Measurements from ENCODE around the gene GRM8. TPM values are rescaled to one million over a fixed set of nuclear protein-coding genes. Genes with fewer than 3 reads are reported as not detected.

Gene GRM8
- total RNA-seq, 1 donor from 2014 or later, result 7.8 TPM

DNA sequence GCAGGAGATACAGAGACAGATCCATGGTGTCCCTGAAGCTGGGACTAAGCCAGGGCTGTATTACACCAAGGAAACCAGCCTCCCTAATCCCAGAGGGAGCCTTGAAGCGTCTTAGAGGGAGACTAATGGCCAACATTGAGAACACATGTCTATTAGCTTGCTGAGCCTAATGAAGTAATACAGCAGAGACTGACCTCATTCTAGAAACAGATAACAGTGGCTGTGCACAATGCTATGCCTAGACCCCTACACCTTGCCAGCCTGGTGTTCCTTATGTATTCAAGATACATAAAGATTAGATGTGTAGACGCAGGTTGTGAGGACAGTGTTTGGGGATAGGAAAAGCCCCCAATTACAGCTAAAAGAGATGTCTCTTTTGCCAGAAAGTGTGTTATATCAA lies 19.1 kb downstream of the GRM8 start:
- Mint-ChIP-seq H3K4me3 (ENCODE audit: unreplicated experiment) (no peak overlapping the region), H3K27me3 (ENCODE audit: unreplicated experiment) (no peaks in the 10 kb centered on the region), H3K9me3 (ENCODE audit: unreplicated experiment) (no peaks in the 10 kb centered on the region), H3K36me3 (ENCODE audit: unreplicated experiment) (peaks cover 8% of the 10 kb centered on the region), H3K27ac (ENCODE audit: unreplicated experiment) (no peak overlapping the region), H3K4me1 (ENCODE audit: low read depth, unreplicated experiment) (peaks cover 15% of the 10 kb centered on the region)
- DNase-seq, result no peak
- TF ChIP-seq, protein P1, sequence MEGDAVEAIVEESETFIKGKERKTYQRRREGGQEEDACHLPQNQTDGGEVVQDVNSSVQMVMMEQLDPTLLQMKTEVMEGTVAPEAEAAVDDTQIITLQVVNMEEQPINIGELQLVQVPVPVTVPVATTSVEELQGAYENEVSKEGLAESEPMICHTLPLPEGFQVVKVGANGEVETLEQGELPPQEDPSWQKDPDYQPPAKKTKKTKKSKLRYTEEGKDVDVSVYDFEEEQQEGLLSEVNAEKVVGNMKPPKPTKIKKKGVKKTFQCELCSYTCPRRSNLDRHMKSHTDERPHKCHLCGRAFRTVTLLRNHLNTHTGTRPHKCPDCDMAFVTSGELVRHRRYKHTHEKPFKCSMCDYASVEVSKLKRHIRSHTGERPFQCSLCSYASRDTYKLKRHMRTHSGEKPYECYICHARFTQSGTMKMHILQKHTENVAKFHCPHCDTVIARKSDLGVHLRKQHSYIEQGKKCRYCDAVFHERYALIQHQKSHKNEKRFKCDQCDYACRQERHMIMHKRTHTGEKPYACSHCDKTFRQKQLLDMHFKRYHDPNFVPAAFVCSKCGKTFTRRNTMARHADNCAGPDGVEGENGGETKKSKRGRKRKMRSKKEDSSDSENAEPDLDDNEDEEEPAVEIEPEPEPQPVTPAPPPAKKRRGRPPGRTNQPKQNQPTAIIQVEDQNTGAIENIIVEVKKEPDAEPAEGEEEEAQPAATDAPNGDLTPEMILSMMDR (IDR thresholded peaks at IDR 0.05; ENCODE audit: partially characterized antibody, unreplicated experiment), result no peak

DNA sequence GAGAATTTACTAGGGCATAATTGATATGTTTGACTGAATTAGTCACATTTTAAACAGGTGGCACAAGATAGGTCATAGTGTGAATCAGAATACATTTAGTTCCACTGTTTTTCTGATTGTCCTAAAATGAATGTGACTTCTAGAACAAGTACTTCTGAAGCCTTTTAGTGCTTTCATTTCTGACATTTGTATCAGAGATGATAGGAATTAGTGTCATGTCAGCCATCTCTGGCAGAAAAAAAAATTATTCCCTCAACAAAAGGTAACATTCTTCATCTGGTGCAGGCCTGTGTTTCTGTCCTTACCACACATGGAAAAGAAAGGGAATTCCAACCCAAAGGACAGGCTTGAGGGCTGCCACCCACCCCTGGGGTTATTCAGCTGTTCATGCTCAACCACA lies 21.3 kb downstream of the GRM8 start:
- Mint-ChIP-seq H3K27me3 (ENCODE audit: unreplicated experiment) (no peaks in the 10 kb centered on the region), H3K4me1 (ENCODE audit: low read depth, unreplicated experiment) (peaks cover 22% of the 10 kb centered on the region), H3K36me3 (ENCODE audit: unreplicated experiment) (peaks cover 4% of the 10 kb centered on the region), H3K27ac (ENCODE audit: unreplicated experiment) (no peak overlapping the region), H3K9me3 (ENCODE audit: unreplicated experiment) (no peaks in the 10 kb centered on the region), H3K4me3 (ENCODE audit: unreplicated experiment) (no peak overlapping the region)
- TF ChIP-seq, protein P1 (IDR thresholded peaks at IDR 0.05; ENCODE audit: partially characterized antibody, unreplicated experiment), result no peak
- DNase-seq, result no peak

DNA sequence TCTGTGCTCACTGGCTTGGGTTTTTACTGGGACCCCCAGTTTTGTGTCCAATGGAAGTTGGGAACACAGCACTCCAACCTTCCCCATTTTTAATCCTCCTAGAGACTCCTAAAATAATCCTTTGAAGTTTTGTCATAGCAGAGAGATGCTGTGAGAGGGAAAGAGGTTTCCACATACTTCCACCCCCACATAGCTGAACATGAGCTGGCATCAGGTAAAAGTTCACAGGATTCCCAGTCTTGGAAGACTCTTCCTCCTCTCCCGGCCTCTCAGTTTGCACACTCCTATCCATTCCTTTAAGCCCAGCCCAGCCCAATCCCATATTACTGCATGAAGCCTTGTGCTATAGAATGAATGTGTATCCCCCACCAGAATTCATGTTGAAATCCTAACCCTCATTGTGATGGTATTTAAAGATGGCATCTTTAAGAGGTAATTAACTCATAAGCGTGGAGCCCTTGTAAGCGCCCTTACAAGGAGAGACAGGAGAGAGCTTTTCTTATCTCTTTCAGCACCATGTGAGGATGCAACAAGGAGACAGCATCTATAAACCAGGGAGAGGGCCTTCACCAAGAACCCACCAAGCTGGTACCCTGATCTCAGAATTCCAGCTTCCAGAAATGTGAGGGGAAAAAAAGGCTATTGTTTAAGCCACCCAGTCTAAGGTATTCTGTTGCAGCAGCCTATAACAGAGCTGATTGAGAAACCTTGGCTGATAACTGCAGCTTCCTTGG lies 22.4 kb downstream of the GRM8 start:
- no peak overlapping the region for H3K27ac Mint-ChIP-seq (ENCODE audit: unreplicated experiment)
- H3K27me3 Mint-ChIP-seq (ENCODE audit: unreplicated experiment), result no peaks in the 10 kb centered on the region
- H3K9me3 Mint-ChIP-seq (ENCODE audit: unreplicated experiment), result no peaks in the 10 kb centered on the region
- DNase-seq, result no peak
- peaks cover 22% of the 10 kb centered on the region for H3K4me1 Mint-ChIP-seq (ENCODE audit: low read depth, unreplicated experiment)
- no peak overlapping the region for H3K4me3 Mint-ChIP-seq (ENCODE audit: unreplicated experiment)
- H3K36me3 Mint-ChIP-seq (ENCODE audit: unreplicated experiment), result no peaks in the 10 kb centered on the region
- TF ChIP-seq, protein P1 (IDR thresholded peaks at IDR 0.05; ENCODE audit: partially characterized antibody, unreplicated experiment), result no peak

DNA sequence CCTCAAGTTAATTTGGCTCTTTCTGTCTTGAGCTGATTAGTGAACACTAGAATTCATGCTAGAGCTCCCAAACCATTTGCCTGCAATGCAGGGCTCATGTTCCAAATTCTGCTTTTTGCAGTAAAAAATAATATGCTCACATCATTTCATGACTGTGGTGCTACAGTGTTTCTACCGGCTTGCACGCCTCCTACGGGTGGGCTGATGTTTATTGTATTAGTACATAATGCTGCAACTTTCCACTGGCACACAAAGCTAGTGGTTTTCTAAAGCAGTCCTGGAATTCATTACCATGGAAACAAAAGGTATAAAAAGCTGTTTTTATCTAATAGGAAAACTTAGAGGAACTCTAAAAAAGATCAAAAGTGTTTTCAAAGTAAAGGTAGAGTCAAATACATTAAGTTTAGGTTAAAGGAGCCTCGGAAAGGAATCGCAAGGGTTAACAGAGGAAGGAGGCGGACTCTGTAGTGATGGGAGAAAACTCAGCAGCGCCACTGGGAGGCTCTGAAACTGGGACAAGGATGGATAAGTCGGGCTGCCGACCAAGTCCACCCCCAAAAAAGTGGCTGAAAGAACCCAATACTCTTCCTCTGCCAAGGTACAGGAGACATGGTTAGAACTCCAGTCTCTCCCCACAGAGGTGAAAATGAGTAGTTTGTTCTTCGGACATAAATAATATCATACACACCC lies 25.9 kb downstream of the GRM8 start:
- H3K27me3 Mint-ChIP-seq (ENCODE audit: unreplicated experiment), result no peaks in the 10 kb centered on the region
- TF ChIP-seq, protein P1 (IDR thresholded peaks at IDR 0.05; ENCODE audit: partially characterized antibody, unreplicated experiment), result no peak

DNA sequence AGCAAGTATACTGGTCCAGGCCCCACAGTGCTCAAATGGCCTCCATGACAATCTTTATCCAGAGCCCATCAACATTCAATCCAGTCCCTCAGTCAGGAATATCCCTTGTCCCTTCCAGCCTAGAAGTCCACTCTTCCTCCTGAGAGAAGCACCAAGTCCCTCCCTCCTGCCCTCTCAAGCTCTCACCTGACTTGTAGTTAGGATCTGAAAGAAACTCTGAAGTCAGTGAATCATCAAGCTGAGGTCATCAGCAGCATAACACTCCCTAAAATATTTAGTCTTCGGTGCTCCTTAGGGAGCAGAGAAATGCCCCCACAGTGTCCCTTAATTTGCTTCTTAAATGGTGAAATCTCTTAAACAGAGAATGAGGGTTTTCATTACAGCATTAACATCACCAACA lies 31.0 kb downstream of the GRM8 start:
- peaks cover 2% of the 10 kb centered on the region for H3K4me1 Mint-ChIP-seq (ENCODE audit: low read depth, unreplicated experiment)
- peaks cover 9% of the 10 kb centered on the region for H3K36me3 Mint-ChIP-seq (ENCODE audit: unreplicated experiment)
- H3K4me3 Mint-ChIP-seq (ENCODE audit: unreplicated experiment), result no peak overlapping the region
- peaks cover 2% of the 10 kb centered on the region for H3K27me3 Mint-ChIP-seq (ENCODE audit: unreplicated experiment)
- TF ChIP-seq, protein P1 (IDR thresholded peaks at IDR 0.05; ENCODE audit: partially characterized antibody, unreplicated experiment), result no peak
- DNase-seq, result no peak
- peaks cover 3% of the 10 kb centered on the region for H3K9me3 Mint-ChIP-seq (ENCODE audit: unreplicated experiment)
- no peak overlapping the region for H3K27ac Mint-ChIP-seq (ENCODE audit: unreplicated experiment)

More for the DNA sequence above, 25.9 kb downstream of the GRM8 start:
- no peak for DNase-seq
- H3K27ac Mint-ChIP-seq (ENCODE audit: unreplicated experiment), result no peak overlapping the region
- no peaks in the 10 kb centered on the region for H3K36me3 Mint-ChIP-seq (ENCODE audit: unreplicated experiment)
- H3K4me3 Mint-ChIP-seq (ENCODE audit: unreplicated experiment), result no peak overlapping the region
- no peaks in the 10 kb centered on the region for H3K9me3 Mint-ChIP-seq (ENCODE audit: unreplicated experiment)
- H3K4me1 Mint-ChIP-seq (ENCODE audit: low read depth, unreplicated experiment), result peaks cover 19% of the 10 kb centered on the region
